ENCODE results near the gene CPSF7. TPM values are rescaled to one million over a fixed set of nuclear protein-coding genes. Genes with fewer than 3 reads are reported as not detected.
"Not testable (repeated sequence)": the region's sequence is repeated elsewhere in the genome, so short reads cannot be mapped to it uniquely, and the experiment has no call there.

The CPSF7 gene
- total RNA-seq, 1 experiment from 2014 or later, result 87.0 TPM

GRCh38 chr11:61437496-61437895, 7.7 kb upstream of the CPSF7 start:
- Histone ChIP-seq H3K9me2 (ENCODE audit: insufficient read depth) (no peaks in the 10 kb centered on the region), H4K20me1 (ENCODE audit: insufficient read depth) (peaks cover 49% of the 10 kb centered on the region), H3K27ac (no peak overlapping the region), H3K79me2 (ENCODE audit: low read depth) (peaks cover 56% of the 10 kb centered on the region), H2AFZ (no peak overlapping the region), H3K4me1 (replicated peaks; ENCODE audit: insufficient read depth) (0 out of 2 replicates have a peak, but pooled peaks cover under 1% of the 10 kb centered on the region), H3K9me3 (ENCODE audit: insufficient read depth, low read depth) (no peaks in the 10 kb centered on the region), H3K36me3 (ENCODE audit: low read depth) (peaks cover 43% of the 10 kb centered on the region), H3K4me3 (no peak overlapping the region), H3F3A (ENCODE audit: insufficient read depth, low read depth) (peaks cover 6% of the 10 kb centered on the region), H3K27me3 (ENCODE audit: insufficient read depth, low read depth) (no peaks in the 10 kb centered on the region), H3K4me2 (no peak overlapping the region)
- DNase-seq, result no peak
- POLR2A ChIA-PET (ENCODE audit: unreplicated experiment), result no interaction called here
- CTCF ChIA-PET, result no interaction called here
- intact Hi-C loops (cut with micrococcal nuclease; ENCODE audit: unreplicated experiment), result no loop called here
- BruUV-seq (replicated peaks), result no TSS peak
- TF ChIP-seq, protein P1, sequence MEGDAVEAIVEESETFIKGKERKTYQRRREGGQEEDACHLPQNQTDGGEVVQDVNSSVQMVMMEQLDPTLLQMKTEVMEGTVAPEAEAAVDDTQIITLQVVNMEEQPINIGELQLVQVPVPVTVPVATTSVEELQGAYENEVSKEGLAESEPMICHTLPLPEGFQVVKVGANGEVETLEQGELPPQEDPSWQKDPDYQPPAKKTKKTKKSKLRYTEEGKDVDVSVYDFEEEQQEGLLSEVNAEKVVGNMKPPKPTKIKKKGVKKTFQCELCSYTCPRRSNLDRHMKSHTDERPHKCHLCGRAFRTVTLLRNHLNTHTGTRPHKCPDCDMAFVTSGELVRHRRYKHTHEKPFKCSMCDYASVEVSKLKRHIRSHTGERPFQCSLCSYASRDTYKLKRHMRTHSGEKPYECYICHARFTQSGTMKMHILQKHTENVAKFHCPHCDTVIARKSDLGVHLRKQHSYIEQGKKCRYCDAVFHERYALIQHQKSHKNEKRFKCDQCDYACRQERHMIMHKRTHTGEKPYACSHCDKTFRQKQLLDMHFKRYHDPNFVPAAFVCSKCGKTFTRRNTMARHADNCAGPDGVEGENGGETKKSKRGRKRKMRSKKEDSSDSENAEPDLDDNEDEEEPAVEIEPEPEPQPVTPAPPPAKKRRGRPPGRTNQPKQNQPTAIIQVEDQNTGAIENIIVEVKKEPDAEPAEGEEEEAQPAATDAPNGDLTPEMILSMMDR (conservative IDR thresholded peaks at IDR 0.05), result no peak
- TF ChIP-seq EZH2 (IDR thresholded peaks at IDR 0.05; ENCODE audit: low read depth), result no peak

DNA sequence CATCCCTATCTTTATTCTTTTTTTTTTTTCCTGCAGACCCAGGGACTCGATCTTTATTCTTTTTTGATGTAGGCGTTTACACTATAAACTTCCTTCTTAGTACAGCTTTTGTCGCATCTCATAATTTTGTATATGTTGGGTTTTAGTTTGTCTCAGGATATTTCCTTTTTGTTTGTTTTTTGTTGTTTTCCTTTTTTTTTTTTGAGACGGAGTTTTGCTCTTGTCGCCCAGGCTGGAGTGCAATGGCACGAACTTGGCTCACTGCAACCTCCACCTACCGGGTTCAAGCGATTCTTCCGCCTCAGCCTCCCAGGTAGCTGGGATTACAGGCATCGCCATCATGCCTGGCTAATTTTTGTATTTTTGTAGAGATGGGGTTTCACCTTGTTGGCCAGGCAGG, 1.1 kb upstream of the CPSF7 start:
- DNase-seq; H3K9me3 ChIP-seq (ENCODE audit: insufficient read depth, low read depth); H3K9me2 ChIP-seq (ENCODE audit: insufficient read depth); POLR2A ChIA-PET (ENCODE audit: unreplicated experiment); H3K27me3 ChIP-seq (ENCODE audit: insufficient read depth, low read depth); BruUV-seq (replicated peaks); H2AFZ ChIP-seq; intact Hi-C loops (cut with micrococcal nuclease; ENCODE audit: unreplicated experiment): not testable (repeated sequence)
- H3K79me2 ChIP-seq (ENCODE audit: low read depth), result peaks cover 92% of the 10 kb centered on the region
- H3K4me3 ChIP-seq, result peak overlapping the region; percentile 97
- peaks cover 41% of the 10 kb centered on the region for H4K20me1 ChIP-seq (ENCODE audit: insufficient read depth)
- peaks cover 33% of the 10 kb centered on the region for H3K4me1 ChIP-seq (replicated peaks; ENCODE audit: insufficient read depth)
- CTCF ChIA-PET, result interaction anchor here (1.3 kb wide), 1 partner anchor 69 kb away, joined by 3 read pairs; the partner anchor contains the start of genes CYB561A3 and TMEM138
- peaks cover 31% of the 10 kb centered on the region for H3K36me3 ChIP-seq (ENCODE audit: low read depth)
- H3K27ac ChIP-seq, result peak overlapping the region; percentile 86; the same call in 1 of the 2 replicates
- peak overlapping the region; percentile 95 for H3K4me2 ChIP-seq
- H3F3A ChIP-seq (ENCODE audit: insufficient read depth, low read depth), result peaks cover 35% of the 10 kb centered on the region

GRCh38 chr11:61429346-61429690, 457 bp downstream of the CPSF7 start:
- H3K9me2 ChIP-seq (ENCODE audit: insufficient read depth), result no peaks in the 10 kb centered on the region
- H3K27ac ChIP-seq, result peak overlapping the region; percentile 86
- H3K9me3 ChIP-seq (ENCODE audit: insufficient read depth, low read depth), result no peaks in the 10 kb centered on the region
- peaks cover 33% of the 10 kb centered on the region for H3K4me1 ChIP-seq (replicated peaks; ENCODE audit: insufficient read depth)
- peaks cover 35% of the 10 kb centered on the region; the same call in 1 of the 2 replicates for H3F3A ChIP-seq (ENCODE audit: insufficient read depth, low read depth)
- intact Hi-C loops (cut with micrococcal nuclease; ENCODE audit: unreplicated experiment), result no loop called here
- peak overlapping the region; percentile 92 for H2AFZ ChIP-seq
- CTCF ChIA-PET, result interaction anchor here (0.5 to 1.3 kb wide), 4 partner anchors 43 to 528 kb away, joined by 3 to 17 read pairs (median 5); partner anchors contain the start of gene VWCE
- H3K4me2 ChIP-seq, result peak overlapping the region; percentile 92
- peaks cover 94% of the 10 kb centered on the region for H3K79me2 ChIP-seq (ENCODE audit: low read depth)
- peak; percentile 55 to 74 for DNase-seq
- H4K20me1 ChIP-seq (ENCODE audit: insufficient read depth), result peaks cover 40% of the 10 kb centered on the region
- no TSS peak for BruUV-seq (replicated peaks)
- H3K27me3 ChIP-seq (ENCODE audit: insufficient read depth, low read depth), result no peaks in the 10 kb centered on the region
- POLR2A ChIA-PET (ENCODE audit: unreplicated experiment), result interaction anchor here (0.6 to 1.5 kb wide), 6 partner anchors 7 to 517 kb away, joined by 3 to 4 read pairs (median 3); partner anchors contain the start of genes CYB561A3 and TMEM138
- H3K36me3 ChIP-seq (ENCODE audit: low read depth), result peaks cover 44% of the 10 kb centered on the region
- TF ChIP-seq, protein P1 (conservative IDR thresholded peaks at IDR 0.05), result peak; percentile 31; the same call in 1 of the 2 replicates
- no peak for TF ChIP-seq EZH2 (IDR thresholded peaks at IDR 0.05; ENCODE audit: low read depth)
- H3K4me3 ChIP-seq, result peak overlapping the region; percentile 97
